HEK293T (cell line): ENCODE measurements around the gene SMIM36.

Source experiments
- ARNT ChIP-seq: fragments of 450-650 bp; IDR thresholded peaks from 2 replicates; pipeline ENCODE4 v1.6.1; 2017; ENCODE audit warnings: mild to moderate bottlenecking
- BHLHE40 ChIP-seq: fragments of 450-650 bp; IDR thresholded peaks from 2 replicates; pipeline ENCODE4 v1.6.1; 2016; ENCODE audit warnings: mild to moderate bottlenecking, moderate library complexity, borderline replicate concordance
- CTBP1 ChIP-seq: fragments of 450-650 bp; IDR thresholded peaks from 2 replicates; pipeline ENCODE4 v1.6.1; 2016; ENCODE audit warnings: borderline replicate concordance
- FOXK2 ChIP-seq: fragments of 450-650 bp; IDR thresholded peaks from 2 replicates; pipeline ENCODE4 v1.6.1; 2016; ENCODE audit warnings: mild to moderate bottlenecking
- FOXM1 ChIP-seq: fragments of 450-650 bp; IDR thresholded peaks from 2 replicates; pipeline ENCODE4 v1.6.1; 2017; ENCODE audit warnings: mild to moderate bottlenecking, borderline replicate concordance
- HDGF ChIP-seq: fragments of 450-650 bp; IDR thresholded peaks from 2 replicates; pipeline ENCODE4 v1.6.1; 2017; ENCODE audit warnings: antibody characterized with exemption, borderline replicate concordance
- LEF1 ChIP-seq: fragments of 450-650 bp; IDR thresholded peaks from 2 replicates; pipeline ENCODE4 v1.6.1; 2017; ENCODE audit warnings: mild to moderate bottlenecking, borderline replicate concordance
- NFRKB ChIP-seq: fragments of 450-650 bp; IDR thresholded peaks from 2 replicates; pipeline ENCODE4 v1.6.1; 2016; ENCODE audit warnings: mild to moderate bottlenecking, moderate library complexity
- SP1 ChIP-seq: fragments of 450-650 bp; IDR thresholded peaks from 2 replicates; pipeline ENCODE4 v1.6.1; 2017
- SUZ12 ChIP-seq: fragments of 450-650 bp; IDR thresholded peaks from 2 replicates; pipeline ENCODE4 v1.6.1; 2016; ENCODE audit warnings: mild to moderate bottlenecking
- TARDBP ChIP-seq: fragments of 450-650 bp; IDR thresholded peaks from 2 replicates; pipeline ENCODE4 v1.6.1; 2016
- ZNF384 ChIP-seq: fragments of 450-650 bp; IDR thresholded peaks from 2 replicates; pipeline ENCODE4 v1.6.1; 2016
- TF ChIP-seq, protein P1 (sequence below): fragments of 450-650 bp; IDR thresholded peaks from 2 replicates; pipeline ENCODE4 v1.6.1; 2016

DNA sequence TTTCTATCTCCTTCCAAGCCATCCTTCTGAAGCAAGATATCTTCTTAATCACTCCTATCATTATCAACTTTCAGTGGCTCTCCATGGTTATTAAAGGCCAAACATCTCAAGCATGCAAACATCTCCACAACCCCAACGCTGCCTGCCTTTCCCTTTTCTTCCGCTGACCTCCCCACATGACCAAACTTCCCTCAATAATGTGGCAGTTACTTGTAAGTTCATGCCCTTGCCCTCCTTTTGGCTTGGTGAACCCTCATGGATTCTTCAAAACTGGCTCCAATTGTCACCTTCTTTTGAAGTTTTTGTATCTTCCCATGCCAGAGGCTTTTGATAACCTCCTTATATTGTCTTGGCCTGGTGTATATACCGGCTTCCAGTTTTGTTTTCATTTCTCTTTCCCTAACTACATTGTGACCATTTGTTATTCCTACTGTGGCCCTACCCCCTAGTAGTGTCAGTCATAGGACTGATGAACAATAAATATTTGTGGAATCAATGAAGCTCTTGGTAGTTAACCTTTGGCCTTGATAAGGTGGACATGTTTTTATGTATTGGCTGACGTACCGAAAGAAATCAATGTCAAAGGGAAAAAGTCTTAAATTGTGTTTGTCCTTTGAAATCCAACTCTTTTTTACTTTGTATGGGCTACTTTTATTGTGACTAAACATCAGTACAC is 19.9 kb upstream of the SMIM36 start:
- no peak for TF ChIP-seq BHLHE40
- no peak for TF ChIP-seq FOXM1
- TF ChIP-seq TARDBP, result no peak
- TF ChIP-seq ZNF384, result no peak
- TF ChIP-seq SP1, result no peak
- TF ChIP-seq, protein P1, sequence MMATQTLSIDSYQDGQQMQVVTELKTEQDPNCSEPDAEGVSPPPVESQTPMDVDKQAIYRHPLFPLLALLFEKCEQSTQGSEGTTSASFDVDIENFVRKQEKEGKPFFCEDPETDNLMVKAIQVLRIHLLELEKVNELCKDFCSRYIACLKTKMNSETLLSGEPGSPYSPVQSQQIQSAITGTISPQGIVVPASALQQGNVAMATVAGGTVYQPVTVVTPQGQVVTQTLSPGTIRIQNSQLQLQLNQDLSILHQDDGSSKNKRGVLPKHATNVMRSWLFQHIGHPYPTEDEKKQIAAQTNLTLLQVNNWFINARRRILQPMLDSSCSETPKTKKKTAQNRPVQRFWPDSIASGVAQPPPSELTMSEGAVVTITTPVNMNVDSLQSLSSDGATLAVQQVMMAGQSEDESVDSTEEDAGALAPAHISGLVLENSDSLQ, result no peak
- TF ChIP-seq HDGF, result no peak
- TF ChIP-seq FOXK2, result no peak
- TF ChIP-seq LEF1, result no peak
- no peak for TF ChIP-seq SUZ12
- TF ChIP-seq CTBP1, result no peak
- no peak for TF ChIP-seq NFRKB
- TF ChIP-seq ARNT, result no peak
